K562 (cell line): ENCODE measurements around the gene UBE2I. TPM values are rescaled to one million over a fixed set of nuclear protein-coding genes. Genes with fewer than 3 reads are reported as not detected.

ENCODE experiments used
- ATAC-seq: fragments of 200-7000 bp; cut with Tn5 transposase; 3 replicates; pipeline ENCODE4 v1.9.1; 2020; ENCODE audit warnings: moderate library complexity
- BruUV-seq: library from RNA; stranded (reverse); fragments of 400-500 nt; replicated peaks from 2 replicates; lab custom pipeline; 2021; lab: Mats Ljungman, UMichigan
- CTCF ChIA-PET: fragments of 300-600 bp; formaldehyde crosslinking; extraction: SDS; loops from one replicate; lab custom pipeline; 2021; ENCODE audit warnings: low intra/inter-chr PET ratio; lab: Yijun Ruan, JAX
- POLR2A ChIA-PET: fragments of 300-600, 350-650 bp; sonication (Branson Sonifier 250); formaldehyde crosslinking; extraction: SDS; loops from one replicate; lab custom pipeline; 2021; ENCODE audit warnings: antibody characterized with exemption, inconsistent platforms; lab: Yijun Ruan, JAX
- DNase-seq, 4 experiments: peaks; one replicate each; pipeline versions ENCODE4 v3.0.0 to v3.0.0-alpha.2; 2011 to 2018; ENCODE audit warnings: low spot score in 3 of 4, mixed read lengths in 3 of 4; ENCODE audit errors: extremely low read depth in 1 of 4
- FAIRE-seq: peaks from 2 replicates; lab custom pipeline; 2011; peaks lifted over from hg19 to GRCh38; lab: Jason Lieb, UNC
- H2AFZ ChIP-seq: 2 replicates; pipeline ENCODE4 v1.6.0; 2011; ENCODE audit warnings: low read depth, low read length, control low read depth, inconsistent platforms
- H3K27ac ChIP-seq: fragments of 200-600 bp; 3 replicates; pipeline ENCODE4 v1.8.0; 2011; ENCODE audit warnings: low read depth, mild to moderate bottlenecking, control low read depth, inconsistent platforms, low read length, moderate library complexity, mixed read lengths; ENCODE audit errors: extremely low read depth
- H3K27me3 ChIP-seq, 2 experiments: fragments of 300-600 bp in 1 of 2; 2 replicates in 1 of 2; 3 replicates in 1 of 2; pipeline versions ENCODE4 v1.6.0 to v1.8.0; 2011; ENCODE audit warnings: inconsistent platforms in 2 of 2, low read length in 2 of 2, mild to moderate bottlenecking in 1 of 2, mixed read lengths in 1 of 2, moderate library complexity in 1 of 2; ENCODE audit not compliant: control insufficient read depth in 2 of 2, insufficient read depth in 2 of 2
- H3K36me3 ChIP-seq: fragments of 300-600 bp; 3 replicates; pipeline ENCODE4 v1.8.0; 2011; ENCODE audit warnings: mild to moderate bottlenecking, low read length, inconsistent platforms; ENCODE audit not compliant: control insufficient read depth, insufficient read depth
- H3K4me1 ChIP-seq, 2 experiments: fragments of 200-600 bp in 1 of 2; replicated peaks in 1 of 2; 2 replicates in 1 of 2; 3 replicates in 1 of 2; pipeline versions ENCODE4 v1.5.1 to v1.8.0; 2011; ENCODE audit warnings: inconsistent platforms in 2 of 2, low read length in 2 of 2, mild to moderate bottlenecking in 1 of 2, mixed read lengths in 1 of 2, moderate library complexity in 1 of 2; ENCODE audit not compliant: control insufficient read depth in 2 of 2, insufficient read depth in 2 of 2
- H3K4me2 ChIP-seq: 2 replicates; pipeline ENCODE4 v1.6.1; 2011; ENCODE audit warnings: low read length, control low read depth, inconsistent platforms, mixed read lengths; ENCODE audit not compliant: insufficient read depth
- H3K4me3 ChIP-seq: fragments of 200-600 bp; sonication (generic), shearing (Covaris generic); 2 replicates; pipeline ENCODE4 v1.5.1; 2016; ENCODE audit warnings: control low read depth, inconsistent platforms
- H3K79me2 ChIP-seq: fragments of 200-600 bp; 3 replicates; pipeline ENCODE4 v1.8.0; 2011; ENCODE audit warnings: low read length, inconsistent platforms; ENCODE audit not compliant: control insufficient read depth, insufficient read depth
- H3K9ac ChIP-seq, 2 experiments: 2 replicates each; pipeline versions ENCODE4 v1.6.0 to v1.6.1; 2011; ENCODE audit warnings: low read depth in 2 of 2, low read length in 2 of 2, control low read depth in 1 of 2, inconsistent platforms in 1 of 2, mild to moderate bottlenecking in 1 of 2, mixed read lengths in 1 of 2; ENCODE audit not compliant: insufficient read depth in 1 of 2
- H3K9me1 ChIP-seq: one replicate; pipeline ENCODE4 v1.6.0; 2011; ENCODE audit warnings: inconsistent platforms, mild to moderate bottlenecking, low read length, moderate library complexity; ENCODE audit not compliant: control insufficient read depth, insufficient read depth
- H3K9me3 ChIP-seq: replicated peaks from 2 replicates; pipeline ENCODE4 v1.5.1; 2011; ENCODE audit warnings: low read depth, low read length, inconsistent platforms; ENCODE audit not compliant: control insufficient read depth, insufficient read depth
- H4K20me1 ChIP-seq: replicated peaks from 2 replicates; pipeline ENCODE4 v1.6.1; 2011; ENCODE audit warnings: low read length, inconsistent platforms, mixed read lengths; ENCODE audit not compliant: control insufficient read depth, insufficient read depth
- EWSR1 ChIP-seq: fragments of 450-650 bp; IDR thresholded peaks from 2 replicates; pipeline ENCODE4 v1.6.1; 2018; ENCODE audit warnings: borderline replicate concordance, mild to moderate bottlenecking, low read depth, moderate library complexity; ENCODE audit not compliant: partially characterized antibody
- HDAC3 ChIP-seq: fragments of 450-650 bp; IDR thresholded peaks from 2 replicates; pipeline ENCODE4 v1.6.1; 2018; ENCODE audit warnings: borderline replicate concordance, mild to moderate bottlenecking, moderate library complexity; ENCODE audit not compliant: partially characterized antibody
- HNRNPK ChIP-seq: fragments of 200-400 bp; formaldehyde crosslinking; IDR thresholded peaks from one replicate; pipeline ENCODE4 v1.6.1; 2018; ENCODE audit warnings: mild to moderate bottlenecking, low read depth, low read length; ENCODE audit not compliant: poor library complexity, severe bottlenecking
- MCM7 ChIP-seq, 2 experiments: fragments of 450-650 bp; IDR thresholded peaks; 2 replicates each; pipeline ENCODE4 v1.6.1; 2016 to 2018
- POLR2G ChIP-seq: fragments of 200-400 bp; formaldehyde crosslinking; IDR thresholded peaks from 2 replicates; pipeline ENCODE4 v1.6.1; 2017; ENCODE audit warnings: low read depth, mild to moderate bottlenecking, antibody characterized with exemption, low read length, moderate library complexity
- POLR3A ChIP-seq: IDR thresholded peaks from 2 replicates; pipeline ENCODE4 v1.6.1; 2011; ENCODE audit warnings: borderline replicate concordance, mild to moderate bottlenecking, moderate library complexity; ENCODE audit not compliant: insufficient read length, insufficient read depth; ENCODE audit errors: extremely low read depth
- ZBTB49 ChIP-seq: sonication (generic); formaldehyde crosslinking; IDR thresholded peaks from 2 replicates; pipeline ENCODE4 v1.8.0; 2022; ENCODE audit warnings: missing genetic modification reagents, mild to moderate bottlenecking, borderline replicate concordance
- WGBS: fragments of 100-300 bp; shearing (Covaris generic); methylation state at CpG from one replicate; pipeline ENCODE4 v1.1.6; 2016; ENCODE audit warnings: low coverage, mixed read lengths; ENCODE audit not compliant: insufficient coverage; ENCODE audit errors: missing lambda C conversion rate; 5-methylcytosine and 5-hydroxymethylcytosine counted together
- in situ Hi-C: fragments of 300-500 bp; cut with MboI; formaldehyde crosslinking; loops from 4 replicates; pipeline ENCODE4 v1.15.0; 2018; ENCODE audit warnings: inconsistent platforms, mixed read lengths
- intact Hi-C: fragments of 100-400 bp; cut with micrococcal nuclease; formaldehyde crosslinking; loops from 2 replicates; pipeline ENCODE4 v1.14.2; 2022
- polyA plus RNA-seq, 8 experiments: library from polyadenylated mRNA; depleted of rRNA in 4 of 8; stranded (reverse) in 5 of 8; unstranded in 3 of 8; fragments of >200 nt; fragmentation: Nextera tagmentation in 2 of 8; fragmentation: Illumina TruSeq in 1 of 8; extraction: Ambion mirVana in 2 of 8; extraction: Trizol in 1 of 8; gene quantifications; 2 replicates each; pipeline versions ENCODE4 v1.2.1 to v1.2.3, GENCODE V29; 2011 to 2014; ENCODE audit warnings: inconsistent platforms in 1 of 8, missing spikeins in 1 of 8
- total RNA-seq, 7 experiments: library from RNA; depleted of rRNA in 6 of 7; stranded (reverse); fragments of >200 nt in 6 of 7; fragmentation: Illumina TruSeq in 2 of 7; extraction: Trizol in 2 of 7; gene quantifications; 2 replicates each; pipeline versions ENCODE4 v1.2.1 to v1.2.3, GENCODE V29; 2011 to 2021; ENCODE audit warnings: low replicate concordance in 1 of 7
- TF ChIP-seq, protein P1 (sequence below): IDR thresholded peaks from 3 replicates; pipeline ENCODE4 v1.6.1; 2011; ENCODE audit warnings: borderline replicate concordance, mild to moderate bottlenecking; ENCODE audit not compliant: insufficient read length, insufficient read depth
- TF ChIP-seq, protein P2 (sequence below), 3 experiments: fragments of 200-800 bp in 1 of 3; sonication (Bioruptor generic) in 1 of 3; sonication (generic) in 1 of 3; formaldehyde crosslinking in 1 of 3; IDR thresholded peaks; 2 replicates each; pipeline versions ENCODE4 v1.6.1 to v1.8.0; 2016 to 2022; ENCODE audit warnings: mild to moderate bottlenecking in 2 of 3, missing compliant biosample characterization in 2 of 3, missing genetic modification characterization in 2 of 3, missing genetic modification reagents in 1 of 3

UBE2I gene
- total and polyA plus RNA-seq, 9 of the 15 experiments (the other 6 are each of a cell fraction or from before 2014, with no cell fraction given), result 36.6 to 254 (median 104) TPM

DNA sequence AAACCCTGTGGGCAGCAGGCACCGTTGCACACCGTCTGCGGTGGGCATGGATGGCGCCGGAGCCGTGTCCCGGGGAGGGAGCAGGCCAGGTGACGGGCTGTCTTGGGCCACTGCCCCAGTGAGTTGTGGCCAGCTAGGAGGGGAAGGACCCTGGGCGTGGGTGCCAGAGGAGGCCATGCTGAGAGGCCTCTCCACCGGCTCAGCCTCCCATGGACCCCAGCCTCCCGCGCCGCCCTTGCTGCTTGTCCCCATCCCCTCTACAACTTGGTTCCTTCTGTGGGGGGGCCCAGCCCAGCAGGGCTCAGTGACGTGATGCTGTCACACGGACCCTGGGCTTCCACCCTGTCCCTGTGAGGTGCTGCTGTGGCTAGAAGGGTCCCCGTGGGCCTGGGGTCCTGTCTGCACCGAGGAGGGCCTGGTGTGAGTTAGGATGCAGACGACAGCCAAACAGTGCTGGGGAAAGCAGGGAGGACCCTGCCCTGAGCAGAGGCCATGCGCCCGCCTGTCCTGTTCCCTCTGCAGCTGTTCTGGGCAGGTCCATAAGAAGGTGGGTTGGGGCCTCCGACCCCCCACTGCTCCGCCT lies 11.3 kb downstream of the UBE2I start:
- Histone ChIP-seq H3K36me3 (peaks cover 89% of the 10 kb centered on the region), H3K9ac (no peak overlapping the region), H2AFZ (no peak overlapping the region), H3K27ac (no peak overlapping the region), H3K27me3 (no peaks in the 10 kb centered on the region), H4K20me1 (no peaks in the 10 kb centered on the region), H3K4me2 (no peak overlapping the region), H3K4me3 (no peak overlapping the region), H3K79me2 (peaks cover 4% of the 10 kb centered on the region; the same call in 1 of the 3 replicates), H3K9me3 (no peaks in the 10 kb centered on the region), H3K4me1 (peaks cover 0 to 18% of the 10 kb centered on the region in 2 experiments; a peak in 1 of 5 replicates), H3K9me1 (peaks cover 3% of the 10 kb centered on the region)
- FAIRE-seq, result no peak
- in situ Hi-C loops, result no loop called here
- CTCF ChIA-PET, result no interaction called here
- BruUV-seq, result no TSS peak
- ATAC-seq, result no peak
- intact Hi-C loops, result no loop called here
- DNase-seq, result no peak
- POLR2A ChIA-PET, result no interaction called here
- WGBS, result 87% methylated on average over 14 of the region's 22 CpGs
- no peak for TF ChIP-seq HDAC3
- TF ChIP-seq ZBTB49 (CRISPR knock-in tag), result no peak
- TF ChIP-seq, protein P1, sequence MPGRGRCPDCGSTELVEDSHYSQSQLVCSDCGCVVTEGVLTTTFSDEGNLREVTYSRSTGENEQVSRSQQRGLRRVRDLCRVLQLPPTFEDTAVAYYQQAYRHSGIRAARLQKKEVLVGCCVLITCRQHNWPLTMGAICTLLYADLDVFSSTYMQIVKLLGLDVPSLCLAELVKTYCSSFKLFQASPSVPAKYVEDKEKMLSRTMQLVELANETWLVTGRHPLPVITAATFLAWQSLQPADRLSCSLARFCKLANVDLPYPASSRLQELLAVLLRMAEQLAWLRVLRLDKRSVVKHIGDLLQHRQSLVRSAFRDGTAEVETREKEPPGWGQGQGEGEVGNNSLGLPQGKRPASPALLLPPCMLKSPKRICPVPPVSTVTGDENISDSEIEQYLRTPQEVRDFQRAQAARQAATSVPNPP, result no peak
- no peak for TF ChIP-seq MCM7 (IDR thresholded peaks at IDR 0.05)
- no peak for TF ChIP-seq EWSR1
- no peak for TF ChIP-seq HNRNPK
- no peak for TF ChIP-seq POLR3A
- TF ChIP-seq, protein P2, sequence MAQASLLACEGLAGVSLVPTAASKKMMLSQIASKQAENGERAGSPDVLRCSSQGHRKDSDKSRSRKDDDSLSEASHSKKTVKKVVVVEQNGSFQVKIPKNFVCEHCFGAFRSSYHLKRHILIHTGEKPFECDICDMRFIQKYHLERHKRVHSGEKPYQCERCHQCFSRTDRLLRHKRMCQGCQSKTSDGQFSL (CRISPR knock-in tag; IDR thresholded peaks at IDR 0.05), result 0 out of 2 replicates have a peak, but pooled peaks have one; percentile 36
- TF ChIP-seq, protein P2 (tag; IDR thresholded peaks at IDR 0.05), result no peak
- TF ChIP-seq POLR2G, result peak; percentile 62
